A549 (cell line): ENCODE data around the gene HYAL4. TPM values are rescaled to one million over a fixed set of nuclear protein-coding genes. Genes with fewer than 3 reads are reported as not detected.

Experiments used
- ATAC-seq, 2 experiments: fragments of 200-7000 bp in 1 of 2; fragments of >200 bp in 1 of 2; cut with Nextera tagmentation in 1 of 2; cut with Tn5 transposase in 1 of 2; 3 replicates each; pipeline versions ENCODE4 v1.8.0 to v1.9.1; 2018 to 2020; ENCODE audit warnings: mild to moderate bottlenecking in 1 of 2, moderate library complexity in 1 of 2
- CTCF ChIA-PET: fragments of 300-600 bp; sonication (Branson Sonifier 250); formaldehyde crosslinking; extraction: SDS; loops from one replicate; lab custom pipeline; 2021; ENCODE audit warnings: antibody characterized with exemption, inconsistent platforms; lab: Yijun Ruan, JAX
- POLR2A ChIA-PET: fragments of 350-600 bp; formaldehyde crosslinking; extraction: SDS; loops from one replicate; lab custom pipeline; 2021; ENCODE audit warnings: antibody characterized with exemption, inconsistent platforms; lab: Yijun Ruan, JAX
- DNase-seq, 2 experiments: peaks; one replicate each; pipeline versions ENCODE4 v3.0.0 to v3.0.0-alpha.2; 2011 to 2016; ENCODE audit warnings: low read depth in 1 of 2, low spot score in 1 of 2
- FAIRE-seq: peaks from 2 replicates; lab custom pipeline; 2011; peaks lifted over from hg19 to GRCh38; lab: Jason Lieb, UNC
- H3K27ac ChIP-seq, 2 experiments: fragments of >200 bp; sonication (Bioruptor Twin); formaldehyde crosslinking; 3 replicates each; pipeline ENCODE4 v1.5.1; 2016 to 2017
- H3K4me1 ChIP-seq: fragments of >200 bp; sonication (Bioruptor Twin); formaldehyde crosslinking; 3 replicates; pipeline ENCODE4 v1.6.1; 2016
- H3K4me2 ChIP-seq: fragments of >200 bp; sonication (Bioruptor Twin); formaldehyde crosslinking; 3 replicates; pipeline ENCODE4 v1.6.1; 2016
- H3K4me3 ChIP-seq: fragments of >200 bp; sonication (Bioruptor Twin); formaldehyde crosslinking; 3 replicates; pipeline ENCODE4 v1.5.1; 2016
- H3K9me3 ChIP-seq: fragments of >200 bp; sonication (Bioruptor Twin); formaldehyde crosslinking; 3 replicates; pipeline ENCODE4 v1.6.1; 2016
- BCL3 ChIP-seq: fragments of >200 bp; sonication (Bioruptor Twin); formaldehyde crosslinking; IDR thresholded peaks from 3 replicates; pipeline ENCODE4 v1.6.1; 2016
- BHLHE40 ChIP-seq: IDR thresholded peaks from 2 replicates; pipeline ENCODE4 v1.6.1; 2012; ENCODE audit warnings: low read depth, low read length, inconsistent platforms
- CBX2 ChIP-seq: fragments of 200-600 bp; sonication (generic); IDR thresholded peaks from 2 replicates; pipeline ENCODE4 v1.6.1; 2016; ENCODE audit warnings: low read depth, mild to moderate bottlenecking, borderline replicate concordance
- CBX8 ChIP-seq: fragments of 200-600 bp; sonication (generic); IDR thresholded peaks from 2 replicates; pipeline ENCODE4 v1.6.1; 2016
- CEBPB ChIP-seq, 2 experiments: fragments of >200 bp in 1 of 2; sonication (Bioruptor Twin) in 1 of 2; formaldehyde crosslinking in 1 of 2; IDR thresholded peaks; 2 replicates each; pipeline ENCODE4 v1.6.1; 2012 to 2016
- CHD4 ChIP-seq: fragments of 200-600 bp; sonication (generic); IDR thresholded peaks from 2 replicates; pipeline ENCODE4 v1.6.1; 2016; ENCODE audit warnings: antibody characterized with exemption, mild to moderate bottlenecking, borderline replicate concordance
- EHF ChIP-seq: fragments of 250-450 bp; sonication (Bioruptor Pico); IDR thresholded peaks from 2 replicates; pipeline ENCODE4 v1.5.0; 2020; ENCODE audit warnings: mild to moderate bottlenecking
- FOSB ChIP-seq: fragments of 250-450 bp; sonication (Bioruptor Pico); IDR thresholded peaks from 2 replicates; pipeline ENCODE4 v1.5.0; 2020; ENCODE audit warnings: mild to moderate bottlenecking, moderate library complexity
- FOXS1 ChIP-seq: fragments of 250-450 bp; sonication (Bioruptor Pico); IDR thresholded peaks from 2 replicates; pipeline ENCODE4 v1.5.0; 2020; ENCODE audit warnings: mild to moderate bottlenecking, moderate library complexity
- HDAC2 ChIP-seq: fragments of 200-600 bp; sonication (generic); IDR thresholded peaks from 2 replicates; pipeline ENCODE4 v1.6.1; 2016
- HMGXB4 ChIP-seq: fragments of 250-450 bp; sonication (Bioruptor Pico); IDR thresholded peaks from 2 replicates; pipeline ENCODE4 v1.5.0; 2021; ENCODE audit warnings: mild to moderate bottlenecking, moderate library complexity, borderline replicate concordance
- JUN ChIP-seq, 2 experiments: fragments of >200 bp; sonication (Bioruptor Twin); formaldehyde crosslinking; IDR thresholded peaks; 2 replicates in 1 of 2; 3 replicates in 1 of 2; pipeline ENCODE4 v1.6.1; 2016 to 2017
- KDM1A ChIP-seq: fragments of 200-600 bp; sonication (generic); IDR thresholded peaks from 2 replicates; pipeline ENCODE4 v1.6.1; 2016; ENCODE audit warnings: low read depth, mild to moderate bottlenecking
- KDM5A ChIP-seq: fragments of 200-600 bp; sonication (generic); IDR thresholded peaks from 2 replicates; pipeline ENCODE4 v1.6.1; 2016; ENCODE audit warnings: antibody characterized with exemption, mild to moderate bottlenecking
- MAZ ChIP-seq: fragments of 150-350 bp; IDR thresholded peaks from 2 replicates; pipeline ENCODE4 v1.6.1; 2014; ENCODE audit warnings: antibody characterized with exemption, low read depth, low read length, borderline replicate concordance
- MYC ChIP-seq: IDR thresholded peaks from 2 replicates; pipeline ENCODE4 v1.6.1; 2012; ENCODE audit warnings: mild to moderate bottlenecking, inconsistent platforms, low read length, improper control_type of control experiment, borderline replicate concordance
- NFE2L2 ChIP-seq: fragments of 150-350 bp; conservative IDR thresholded peaks from 2 replicates; pipeline ENCODE4 v1.6.1; 2014; ENCODE audit warnings: low read length
- NPAS2 ChIP-seq: fragments of 250-450 bp; sonication (Bioruptor Pico); IDR thresholded peaks from 2 replicates; pipeline ENCODE4 v1.8.0; 2022; ENCODE audit warnings: mild to moderate bottlenecking, moderate library complexity, borderline replicate concordance
- POLR2A ChIP-seq: IDR thresholded peaks from 2 replicates; pipeline ENCODE4 v1.6.1; 2012; ENCODE audit warnings: mild to moderate bottlenecking, low read length
- POLR2AphosphoS2 ChIP-seq: conservative IDR thresholded peaks from 2 replicates; pipeline ENCODE4 v1.6.1; 2012; ENCODE audit warnings: low read length, improper control_type of control experiment, inconsistent platforms
- RARB ChIP-seq: fragments of 250-450 bp; sonication (Bioruptor Pico); IDR thresholded peaks from 2 replicates; pipeline ENCODE4 v1.8.0; 2021; ENCODE audit warnings: mild to moderate bottlenecking, moderate library complexity
- REST ChIP-seq: fragments of 200-600 bp; sonication (generic); IDR thresholded peaks from 2 replicates; pipeline ENCODE4 v1.6.1; 2016; ENCODE audit warnings: antibody characterized with exemption, mild to moderate bottlenecking, moderate library complexity
- RFX5 ChIP-seq: fragments of 450-650 bp; IDR thresholded peaks from 2 replicates; pipeline ENCODE4 v1.7.1; 2014; ENCODE audit warnings: antibody characterized with exemption, mild to moderate bottlenecking, moderate library complexity
- RNF2 ChIP-seq: fragments of 200-600 bp; sonication (generic); IDR thresholded peaks from 2 replicates; pipeline ENCODE4 v1.6.1; 2016; ENCODE audit warnings: low read depth, mild to moderate bottlenecking, antibody characterized with exemption, moderate library complexity, borderline replicate concordance
- SMC3 ChIP-seq: fragments of >200 bp; sonication (Bioruptor Twin); formaldehyde crosslinking; IDR thresholded peaks from 3 replicates; pipeline ENCODE4 v1.6.1; 2018; ENCODE audit warnings: inconsistent platforms
- SREBF2 ChIP-seq: fragments of 450-650 bp; IDR thresholded peaks from 2 replicates; pipeline ENCODE4 v1.6.1; 2014; ENCODE audit warnings: mild to moderate bottlenecking, moderate library complexity
- TP53 ChIP-seq: fragments of 250-450 bp; sonication (Bioruptor Pico); IDR thresholded peaks from 2 replicates; pipeline ENCODE4 v1.5.0; 2021; ENCODE audit warnings: mild to moderate bottlenecking, moderate library complexity
- USF2 ChIP-seq: fragments of 450-650 bp; IDR thresholded peaks from 2 replicates; pipeline ENCODE4 v1.6.1; 2014; ENCODE audit warnings: antibody characterized with exemption
- WGBS: methylation state at CpG from one replicate; pipeline ENCODE4 v1.1.6; 2017; ENCODE audit errors: missing lambda C conversion rate; 5-methylcytosine and 5-hydroxymethylcytosine counted together
- polyA plus RNA-seq, 4 experiments: library from polyadenylated mRNA; depleted of rRNA in 3 of 4; stranded (reverse); fragments of >200 nt; fragmentation: RNase III in 1 of 4; extraction: RNeasy Plus Mini Kit Qiagen cat#74134 plus additional on column Dnase treatment in 1 of 4; gene quantifications; 2 replicates in 3 of 4; 3 replicates in 1 of 4; pipeline ENCODE4 v1.2.3, GENCODE V29; 2011 to 2017

The HYAL4 gene
- polyA plus RNA-seq, 2 of the 4 experiments (the other 2 are of a cell fraction): 0.30 TPM; not detected in 1

- H3K9me3 ChIP-seq: no peaks in the 10 kb centered on the region
Observed at GRCh38 chr7:123876557-123877256, 31.7 kb downstream of the HYAL4 start.

GRCh38 chr7:123879628-123880027, 34.7 kb downstream of the HYAL4 start:
- CTCF ChIA-PET: interaction anchor here (1.2 to 1.6 kb wide), 3 partner anchors 11 to 82 kb away, joined by 3 to 4 read pairs (median 4); no protein-coding TSS in a partner anchor
- H3K4me1 ChIP-seq: no peaks in the 10 kb centered on the region
- H3K4me2 ChIP-seq: no peak overlapping the region
- POLR2A ChIA-PET: no interaction called here
- ATAC-seq: no peak
- no peak for FAIRE-seq
- no peak overlapping the region for H3K27ac ChIP-seq
- TF ChIP-seq RFX5 (no peak), POLR2A (no peak), REST (no peak), SREBF2 (no peak), HDAC2 (no peak), RARB (no peak), POLR2AphosphoS2 (no peak), CBX2 (no peak), FOXS1 (CRISPR knock-in tag) (no peak), FOSB (CRISPR knock-in tag) (no peak), CHD4 (no peak), RNF2 (no peak), MAZ (no peak), BCL3 (no peak), KDM5A (no peak), KDM1A (no peak), JUN (IDR thresholded peaks at IDR 0.05) (no peak)
- no peaks in the 10 kb centered on the region for H3K9me3 ChIP-seq
- no peak for DNase-seq
- no peak overlapping the region for H3K4me3 ChIP-seq
- 65% methylated on average over 4 of the region's 4 CpGs for WGBS

More at GRCh38 chr7:123876557-123877256, 31.7 kb downstream of the HYAL4 start:
- H3K4me2 ChIP-seq: no peak overlapping the region
- WGBS: 53% methylated on average over 7 of the region's 7 CpGs
- TF ChIP-seq RARB (no peak), TP53 (CRISPR knock-in tag) (no peak), SMC3 (no peak)
- TF ChIP-seq, all 56 proteins: peak for 0
- no peaks in the 10 kb centered on the region for H3K4me1 ChIP-seq
- ChIA-PET CTCF (interaction anchor here (0.9 to 2.7 kb wide), 5 partner anchors 10 to 296 kb away, joined by 3 to 12 read pairs (median 5); no protein-coding TSS in a partner anchor), POLR2A (no interaction called here)
- DNase-seq (no peak), ATAC-seq (no peak), FAIRE-seq (no peak)
- H3K27ac ChIP-seq: no peak overlapping the region
- H3K4me3 ChIP-seq: no peak overlapping the region

GRCh38 chr7:123881300-123881699, 36.3 kb downstream of the HYAL4 start:
- Histone ChIP-seq H3K4me3 (no peak overlapping the region), H3K9me3 (no peaks in the 10 kb centered on the region), H3K4me2 (no peak overlapping the region), H3K27ac (no peak overlapping the region), H3K4me1 (no peaks in the 10 kb centered on the region)
- ChIA-PET POLR2A (no interaction called here), CTCF (interaction anchor here (1.6 to 2.4 kb wide), 2 partner anchors 9 to 300 kb away, joined by 4 to 13 read pairs; no protein-coding TSS in a partner anchor)
- DNase-seq (no peak), FAIRE-seq (peak; percentile 49), ATAC-seq (no peak)
- 40% methylated on average over 2 of the region's 2 CpGs for WGBS
- TF ChIP-seq CEBPB (IDR thresholded peaks at IDR 0.05) (no peak), CBX8 (no peak), RNF2 (no peak), HMGXB4 (CRISPR knock-in tag) (no peak), BHLHE40 (no peak), NFE2L2 (no peak), EHF (CRISPR knock-in tag) (no peak), MYC (no peak), POLR2AphosphoS2 (no peak), USF2 (no peak), HDAC2 (no peak), NPAS2 (CRISPR knock-in tag) (no peak)
